Cerebellar nuclear complex (tissue), 1 donor: Measurements from ENCODE around the gene ZNF583.

ENCODE experiments used
- DNase-seq, 2 experiments: peaks; one replicate each; lab custom pipeline; 2025; lab: John Stamatoyannopoulos, UW

ZNF583 gene

GRCh38 chr19:56403764-56404704 lies at the start of gene ZNF583:
Gene ZNF583 (plus strand): TSS chr19:56404332. CDS start chr19:56407115, 2,783 bp downstream.
- peak; percentile 78 to 90 for DNase-seq

DNA sequence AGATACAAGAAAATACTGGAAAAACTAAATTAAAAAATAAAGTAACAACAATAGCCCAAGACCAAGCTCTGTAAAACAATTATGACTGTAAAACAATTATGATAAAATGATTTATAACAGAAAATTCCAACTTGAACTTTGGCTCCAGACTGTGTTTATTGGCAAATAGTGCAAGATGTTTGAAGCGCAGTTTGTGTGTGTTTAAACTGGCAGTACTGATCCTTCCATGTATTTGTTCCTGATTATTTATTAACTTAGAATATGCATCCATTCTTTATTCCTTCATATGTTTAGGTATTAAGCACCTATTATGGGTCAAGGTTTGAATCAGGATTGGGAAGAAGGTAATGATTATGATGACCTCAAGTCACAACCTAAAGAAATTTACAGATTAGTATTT lies 48.6 kb upstream of the ZNF583 start:
- no peak for DNase-seq

- no peak for DNase-seq
These were observed 47.2 kb upstream of the ZNF583 start for GRCh38 chr19:56356944-56357343.

GRCh38 chr19:56360841-56361240 lies 43.3 kb upstream of the ZNF583 start:
- no peak for DNase-seq

DNA sequence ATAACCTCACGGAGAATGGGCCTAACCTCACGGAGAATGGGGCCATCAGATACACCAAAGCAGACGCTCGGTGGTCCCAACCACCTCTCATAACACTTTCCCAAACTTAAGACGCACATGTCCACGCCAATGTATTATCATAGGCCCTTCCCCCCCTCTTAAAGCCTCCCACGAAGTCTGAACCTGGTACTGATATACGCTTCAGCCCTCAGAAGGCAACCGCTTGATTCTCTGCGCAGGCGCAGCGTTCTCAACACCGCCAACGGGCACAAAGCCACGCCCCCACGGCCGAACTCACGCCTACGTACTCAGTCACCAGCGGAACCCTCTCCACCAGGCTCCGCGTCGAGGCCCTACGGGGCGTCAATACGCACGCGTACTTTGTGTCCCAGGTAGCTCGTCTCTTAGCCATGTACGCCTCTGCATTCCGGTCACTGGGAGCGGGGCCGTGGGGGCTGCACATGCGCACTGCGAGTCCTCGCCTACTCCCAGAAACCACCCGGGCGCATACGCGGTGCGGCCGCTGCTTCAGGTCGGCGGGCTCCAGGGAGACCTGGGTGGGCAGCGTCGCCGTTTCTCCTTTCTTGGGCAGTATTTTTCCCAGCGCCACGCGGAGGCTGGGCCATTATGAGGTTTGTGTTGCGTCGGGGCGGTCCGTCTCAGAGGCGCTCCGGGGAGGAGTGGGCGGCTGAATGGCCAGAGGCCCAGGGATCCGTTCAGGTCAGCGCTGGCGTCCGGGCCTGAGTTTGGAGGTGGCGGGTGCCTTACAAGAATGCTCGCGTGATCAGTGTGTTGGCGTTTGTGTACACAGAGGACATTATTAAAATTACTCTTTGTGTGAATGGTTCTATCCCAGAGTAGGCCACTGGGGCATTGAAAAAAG lies 36.1 kb upstream of the ZNF583 start:
- DNase-seq = peak; percentile 40 to 63

DNA sequence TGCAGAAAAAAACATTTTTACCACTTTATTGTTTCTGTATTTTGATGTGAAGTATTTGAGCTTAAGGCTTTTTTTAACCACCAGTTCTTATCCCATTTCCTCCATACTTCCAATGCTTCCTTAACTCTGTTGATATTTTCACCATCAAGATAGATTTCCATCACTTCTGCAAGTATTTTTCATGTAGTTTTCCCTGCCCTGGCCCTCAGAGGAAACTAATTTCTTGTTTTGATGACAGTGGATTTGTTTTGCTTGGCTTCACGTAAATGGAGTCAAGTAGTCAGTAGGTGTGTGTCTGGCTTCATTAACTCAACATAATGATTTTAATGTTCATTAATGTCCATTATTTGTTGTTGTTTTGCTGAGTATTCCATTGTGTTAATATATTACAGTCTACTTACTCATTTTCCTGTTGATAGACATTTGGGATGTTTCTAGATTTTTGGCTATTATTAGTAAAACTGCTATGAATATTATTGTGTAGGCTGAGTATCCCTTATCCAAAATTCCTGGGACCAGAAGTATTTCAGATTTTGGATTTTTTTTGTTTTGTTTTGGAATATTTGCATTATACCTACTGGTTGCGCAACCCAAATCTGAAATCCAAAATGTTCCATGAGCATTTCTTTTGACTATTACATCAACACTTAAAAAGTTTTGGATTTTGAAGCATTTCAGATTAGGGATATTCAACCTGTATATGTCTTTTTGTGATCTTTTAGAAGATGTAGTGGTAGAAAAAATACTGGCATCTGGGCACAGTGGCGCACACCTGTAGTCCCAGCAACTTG lies 34.1 kb upstream of the ZNF583 start:
- DNase-seq = no peak

DNA sequence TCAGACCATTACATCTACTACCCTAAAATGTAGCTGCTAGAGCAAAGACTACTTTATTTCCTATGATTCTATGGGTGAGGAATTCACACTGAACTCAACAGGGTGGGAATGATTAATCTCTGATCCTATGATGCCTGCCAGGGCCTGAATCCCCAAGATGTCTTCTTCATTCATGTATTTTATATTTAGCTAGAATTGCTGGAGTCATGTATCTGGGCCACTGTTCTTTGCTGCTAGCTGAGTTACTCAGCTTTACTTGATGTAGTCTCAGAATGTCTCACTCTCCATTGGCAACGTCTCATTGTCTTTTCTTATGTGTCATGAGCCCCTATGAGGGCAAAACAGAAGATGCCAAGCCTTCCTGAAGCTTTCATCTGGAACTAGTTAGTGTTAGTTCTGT lies 31.9 kb upstream of the ZNF583 start:
- no peak for DNase-seq

DNA sequence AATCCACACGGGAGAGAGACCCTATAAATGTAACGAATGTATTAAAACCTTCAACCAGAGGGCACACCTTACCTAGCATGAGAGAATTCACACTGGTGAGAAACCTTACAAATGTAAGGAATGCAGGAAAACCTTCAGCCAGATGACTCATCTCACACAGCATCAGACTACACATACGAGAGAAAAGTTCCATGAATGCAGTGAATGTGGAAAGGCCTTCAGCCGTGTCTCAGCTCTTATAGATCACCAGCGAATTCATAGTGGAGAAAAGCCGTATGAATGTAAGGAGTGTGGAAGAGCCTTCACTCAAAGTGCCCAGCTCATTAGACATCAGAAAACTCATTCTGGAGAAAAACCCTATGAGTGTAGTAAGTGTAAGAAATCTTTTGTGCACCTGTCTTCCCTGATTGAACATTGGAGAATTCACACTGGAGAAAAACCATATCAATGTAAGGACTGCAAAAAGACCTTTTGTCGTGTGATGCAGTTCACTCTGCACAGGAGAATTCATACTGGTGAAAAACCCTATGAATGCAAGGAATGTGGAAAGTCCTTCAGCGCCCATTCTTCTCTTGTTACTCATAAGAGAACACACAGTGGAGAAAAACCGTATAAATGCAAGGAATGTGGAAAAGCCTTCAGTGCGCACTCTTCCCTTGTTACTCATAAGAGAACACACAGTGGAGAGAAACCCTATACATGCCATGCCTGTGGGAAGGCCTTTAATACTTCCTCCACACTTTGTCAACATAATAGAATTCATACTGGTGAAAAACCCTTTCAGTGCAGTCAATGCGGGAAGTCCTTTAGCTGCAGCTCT lies 26.8 kb upstream of the ZNF583 start:
- DNase-seq = no peak

GRCh38 chr19:56383826-56384605 lies 20.1 kb upstream of the ZNF583 start:
- DNase-seq = no peak

DNA sequence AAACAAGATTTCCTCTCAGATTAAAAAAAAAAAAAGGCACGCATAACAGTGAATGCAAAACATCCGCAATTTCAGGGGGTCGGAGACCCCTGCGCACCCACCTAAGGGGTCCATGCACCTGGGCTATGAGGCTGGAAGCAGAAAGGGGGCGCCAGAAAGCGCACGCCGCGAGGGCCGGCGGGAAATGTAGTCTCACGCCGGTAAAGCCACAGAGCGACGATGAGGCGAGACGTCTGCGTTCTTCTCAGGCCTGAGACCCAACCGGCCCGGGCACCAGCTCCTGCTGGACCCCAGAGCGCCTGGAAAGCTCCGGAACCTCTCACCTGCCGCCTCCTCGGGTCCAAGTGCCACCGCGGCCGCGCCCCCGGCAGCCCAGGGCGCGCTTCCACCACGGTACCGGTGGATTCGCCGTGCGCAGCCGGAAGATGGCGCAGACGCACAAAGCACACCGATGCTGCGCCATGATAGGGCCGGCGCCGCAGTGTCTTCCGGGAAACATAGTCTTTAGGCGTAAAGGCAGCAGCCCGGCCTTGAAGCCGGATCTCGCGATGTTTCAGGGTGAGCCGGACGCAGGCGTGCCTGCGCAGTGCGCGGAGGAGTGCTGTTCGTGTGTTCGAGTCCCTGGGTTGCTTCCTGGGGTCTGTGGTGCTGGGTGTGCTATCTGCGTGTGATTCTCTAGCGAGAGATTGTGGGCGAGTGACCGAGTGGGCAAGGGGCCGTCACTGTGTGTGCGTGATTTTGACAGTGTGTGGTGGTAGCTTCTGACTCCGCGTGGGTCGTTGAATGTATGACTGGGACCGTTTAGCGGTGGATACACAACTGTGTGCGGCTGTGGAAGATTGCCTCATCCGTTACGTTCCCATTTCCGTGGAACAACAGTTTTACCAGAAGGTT lies 10.8 kb upstream of the ZNF583 start, which contains the start of gene ZNF582:
Gene ZNF582 (minus strand): TSS at position 416 of the 894 bp plus-strand sequence. CDS start 1,782 bp downstream, outside the sequence.
- peak; percentile 54 to 83 for DNase-seq

DNA sequence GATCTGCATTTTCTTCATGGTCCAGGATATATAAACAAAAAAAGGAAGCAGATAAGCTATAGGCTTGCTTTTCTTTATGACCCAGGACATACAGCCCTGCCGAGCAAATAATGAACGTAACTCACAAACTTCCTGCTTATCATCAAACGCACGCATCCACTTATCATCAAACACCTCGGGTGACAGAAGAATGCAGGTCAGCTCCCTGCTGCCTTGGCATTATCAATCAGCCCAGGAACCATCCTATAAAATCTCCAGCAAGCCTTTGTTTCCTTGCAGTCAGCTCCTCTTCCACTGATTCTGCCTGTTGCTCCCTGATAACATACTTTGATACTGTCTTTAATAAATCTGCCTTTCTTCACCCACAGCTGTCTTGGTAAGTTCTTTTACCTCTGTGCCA lies 5.3 kb upstream of the ZNF583 start:
- DNase-seq = no peak

- no peak for DNase-seq
These were observed 3.6 kb upstream of the ZNF583 start for GRCh38 chr19:56400485-56400884.

DNA sequence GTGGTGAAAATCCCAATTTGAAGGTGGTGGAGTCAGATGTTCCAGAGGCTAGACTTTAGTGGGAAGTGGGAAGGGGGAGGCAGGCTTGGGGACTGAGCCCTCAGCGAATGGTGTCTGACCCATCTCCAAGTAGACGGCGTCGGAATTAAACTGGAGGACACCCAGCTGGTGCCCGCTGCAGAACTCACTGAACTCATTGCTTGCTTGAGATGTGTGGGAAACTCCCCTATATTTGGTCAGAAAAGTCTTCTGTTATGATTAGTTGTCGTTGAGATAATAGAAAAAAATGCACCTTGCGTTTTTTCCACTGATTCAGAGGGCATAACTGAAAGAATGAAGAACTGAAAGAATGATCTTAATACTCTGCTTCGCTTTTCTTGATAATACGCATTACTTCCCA lies 871 bp upstream of the ZNF583 start:
- no peak for DNase-seq

DNA sequence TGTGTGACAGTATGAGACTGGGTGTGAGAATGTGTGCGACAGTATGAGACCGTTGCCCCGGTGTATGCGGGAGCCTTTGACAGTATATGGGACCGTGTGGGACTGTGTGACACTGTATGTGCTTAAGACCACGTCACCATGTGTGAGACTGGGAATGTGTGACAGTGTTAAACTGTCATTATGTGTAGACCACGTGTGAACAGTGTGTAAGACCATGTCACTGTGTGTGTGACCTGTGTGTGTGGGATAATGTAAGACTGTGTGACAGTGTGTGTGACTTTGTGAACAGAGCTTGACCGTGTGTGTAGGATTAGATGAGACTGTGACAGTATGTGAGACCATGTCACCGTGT lies 549 bp downstream of the ZNF583 start:
- DNase-seq = no peak

- no peak for DNase-seq
These were observed 930 bp downstream of the ZNF583 start for GRCh38 chr19:56405062-56405461.

DNA sequence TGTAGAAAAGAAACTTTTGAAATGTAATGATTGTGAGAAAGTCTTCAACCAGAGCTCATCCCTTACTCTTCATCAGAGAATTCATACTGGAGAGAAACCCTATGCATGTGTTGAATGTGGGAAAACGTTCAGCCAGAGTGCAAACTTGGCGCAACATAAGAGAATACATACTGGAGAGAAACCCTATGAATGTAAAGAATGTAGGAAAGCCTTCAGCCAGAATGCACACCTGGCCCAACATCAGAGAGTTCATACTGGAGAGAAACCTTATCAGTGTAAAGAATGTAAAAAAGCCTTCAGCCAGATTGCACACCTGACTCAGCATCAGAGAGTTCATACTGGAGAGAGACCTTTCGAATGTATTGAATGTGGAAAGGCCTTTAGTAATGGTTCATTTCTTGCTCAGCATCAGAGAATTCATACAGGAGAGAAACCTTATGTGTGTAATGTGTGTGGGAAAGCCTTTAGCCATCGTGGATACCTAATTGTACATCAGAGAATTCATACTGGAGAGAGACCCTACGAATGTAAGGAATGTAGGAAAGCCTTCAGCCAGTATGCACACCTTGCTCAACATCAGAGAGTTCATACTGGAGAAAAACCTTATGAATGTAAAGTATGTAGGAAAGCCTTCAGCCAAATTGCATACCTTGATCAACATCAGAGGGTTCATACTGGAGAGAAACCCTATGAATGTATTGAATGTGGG lies 19.3 kb downstream of the ZNF583 start:
- DNase-seq = no peak

GRCh38 chr19:56423985-56424353 lies 19.8 kb downstream of the ZNF583 start:
- DNase-seq = no peak

- DNase-seq = no peak
These were observed 37.2 kb downstream of the ZNF583 start for GRCh38 chr19:56441206-56441792.
